Measurements from ENCODE around the gene GP1BA. TPM values are rescaled to one million over a fixed set of nuclear protein-coding genes. Genes with fewer than 3 reads are reported as not detected.
A peak's percentile ranks its signal among the peaks of the same experiment; 100 is the strongest.

The GP1BA gene
- total and polyA plus RNA-seq, 2 experiments from 2014 or later = 0.24 TPM; not detected in 1

DNA sequence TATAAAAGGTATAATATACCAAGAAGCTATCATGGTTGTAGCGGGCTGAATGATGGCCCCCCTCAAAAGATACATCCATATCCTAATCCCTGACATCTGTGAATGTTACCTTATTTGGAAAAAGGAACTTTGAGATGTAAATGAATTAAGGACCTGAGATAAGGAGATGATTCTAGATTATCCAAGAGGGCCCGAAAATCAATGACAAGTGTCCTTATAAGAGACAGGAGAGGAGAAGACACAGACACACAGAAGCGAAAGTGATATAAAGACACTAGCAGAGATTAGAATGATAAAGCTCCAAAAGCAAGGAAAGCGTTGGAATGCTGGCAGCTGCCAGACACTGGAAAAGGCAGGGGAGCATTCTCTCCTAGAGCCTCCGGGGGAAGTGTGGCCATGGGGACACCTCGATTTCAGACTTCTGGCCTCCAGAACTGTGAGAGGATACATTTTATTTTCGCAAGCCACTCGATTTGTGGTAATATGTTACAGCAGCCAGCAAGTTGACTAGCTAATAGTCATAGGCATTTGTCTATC, 12.5 kb upstream of the GP1BA start:
- no peaks in the 10 kb centered on the region for H3K36me3 Mint-ChIP-seq (ENCODE audit: low read depth)
- peak overlapping the region; percentile 7; the same call in 1 of the 2 replicates for H3K27ac Mint-ChIP-seq
- no peaks in the 10 kb centered on the region for H4K20me1 ChIP-seq (replicated peaks; ENCODE audit: insufficient read depth)

More for the DNA sequence above, 12.5 kb upstream of the GP1BA start:
- no peaks in the 10 kb centered on the region for H3K27me3 ChIP-seq (ENCODE audit: insufficient read depth)
- no peaks in the 10 kb centered on the region for H3K9me3 Mint-ChIP-seq
- H3K79me2 ChIP-seq (replicated peaks; ENCODE audit: insufficient read depth) = no peaks in the 10 kb centered on the region
- TF ChIP-seq, protein P1, sequence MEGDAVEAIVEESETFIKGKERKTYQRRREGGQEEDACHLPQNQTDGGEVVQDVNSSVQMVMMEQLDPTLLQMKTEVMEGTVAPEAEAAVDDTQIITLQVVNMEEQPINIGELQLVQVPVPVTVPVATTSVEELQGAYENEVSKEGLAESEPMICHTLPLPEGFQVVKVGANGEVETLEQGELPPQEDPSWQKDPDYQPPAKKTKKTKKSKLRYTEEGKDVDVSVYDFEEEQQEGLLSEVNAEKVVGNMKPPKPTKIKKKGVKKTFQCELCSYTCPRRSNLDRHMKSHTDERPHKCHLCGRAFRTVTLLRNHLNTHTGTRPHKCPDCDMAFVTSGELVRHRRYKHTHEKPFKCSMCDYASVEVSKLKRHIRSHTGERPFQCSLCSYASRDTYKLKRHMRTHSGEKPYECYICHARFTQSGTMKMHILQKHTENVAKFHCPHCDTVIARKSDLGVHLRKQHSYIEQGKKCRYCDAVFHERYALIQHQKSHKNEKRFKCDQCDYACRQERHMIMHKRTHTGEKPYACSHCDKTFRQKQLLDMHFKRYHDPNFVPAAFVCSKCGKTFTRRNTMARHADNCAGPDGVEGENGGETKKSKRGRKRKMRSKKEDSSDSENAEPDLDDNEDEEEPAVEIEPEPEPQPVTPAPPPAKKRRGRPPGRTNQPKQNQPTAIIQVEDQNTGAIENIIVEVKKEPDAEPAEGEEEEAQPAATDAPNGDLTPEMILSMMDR (conservative IDR thresholded peaks at IDR 0.05; ENCODE audit: low read depth in 2 of 2) = no peak
- TF ChIP-seq EZH2phosphoT487 (IDR thresholded peaks at IDR 0.05; ENCODE audit: unreplicated experiment) = no peak
- no peak for TF ChIP-seq POLR2AphosphoS5 (IDR thresholded peaks at IDR 0.05; ENCODE audit: low read depth)
- TF ChIP-seq STAT1 (IDR thresholded peaks at IDR 0.05; ENCODE audit: unreplicated experiment) = no peak
- TF ChIP-seq, protein P2, sequence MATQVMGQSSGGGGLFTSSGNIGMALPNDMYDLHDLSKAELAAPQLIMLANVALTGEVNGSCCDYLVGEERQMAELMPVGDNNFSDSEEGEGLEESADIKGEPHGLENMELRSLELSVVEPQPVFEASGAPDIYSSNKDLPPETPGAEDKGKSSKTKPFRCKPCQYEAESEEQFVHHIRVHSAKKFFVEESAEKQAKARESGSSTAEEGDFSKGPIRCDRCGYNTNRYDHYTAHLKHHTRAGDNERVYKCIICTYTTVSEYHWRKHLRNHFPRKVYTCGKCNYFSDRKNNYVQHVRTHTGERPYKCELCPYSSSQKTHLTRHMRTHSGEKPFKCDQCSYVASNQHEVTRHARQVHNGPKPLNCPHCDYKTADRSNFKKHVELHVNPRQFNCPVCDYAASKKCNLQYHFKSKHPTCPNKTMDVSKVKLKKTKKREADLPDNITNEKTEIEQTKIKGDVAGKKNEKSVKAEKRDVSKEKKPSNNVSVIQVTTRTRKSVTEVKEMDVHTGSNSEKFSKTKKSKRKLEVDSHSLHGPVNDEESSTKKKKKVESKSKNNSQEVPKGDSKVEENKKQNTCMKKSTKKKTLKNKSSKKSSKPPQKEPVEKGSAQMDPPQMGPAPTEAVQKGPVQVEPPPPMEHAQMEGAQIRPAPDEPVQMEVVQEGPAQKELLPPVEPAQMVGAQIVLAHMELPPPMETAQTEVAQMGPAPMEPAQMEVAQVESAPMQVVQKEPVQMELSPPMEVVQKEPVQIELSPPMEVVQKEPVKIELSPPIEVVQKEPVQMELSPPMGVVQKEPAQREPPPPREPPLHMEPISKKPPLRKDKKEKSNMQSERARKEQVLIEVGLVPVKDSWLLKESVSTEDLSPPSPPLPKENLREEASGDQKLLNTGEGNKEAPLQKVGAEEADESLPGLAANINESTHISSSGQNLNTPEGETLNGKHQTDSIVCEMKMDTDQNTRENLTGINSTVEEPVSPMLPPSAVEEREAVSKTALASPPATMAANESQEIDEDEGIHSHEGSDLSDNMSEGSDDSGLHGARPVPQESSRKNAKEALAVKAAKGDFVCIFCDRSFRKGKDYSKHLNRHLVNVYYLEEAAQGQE (IDR thresholded peaks at IDR 0.05; ENCODE audit: unreplicated experiment) = no peak
- no peak for TF ChIP-seq CREB1 (CRISPR knock-in tag; IDR thresholded peaks at IDR 0.05; ENCODE audit: low read depth)
- TF ChIP-seq, protein P3, sequence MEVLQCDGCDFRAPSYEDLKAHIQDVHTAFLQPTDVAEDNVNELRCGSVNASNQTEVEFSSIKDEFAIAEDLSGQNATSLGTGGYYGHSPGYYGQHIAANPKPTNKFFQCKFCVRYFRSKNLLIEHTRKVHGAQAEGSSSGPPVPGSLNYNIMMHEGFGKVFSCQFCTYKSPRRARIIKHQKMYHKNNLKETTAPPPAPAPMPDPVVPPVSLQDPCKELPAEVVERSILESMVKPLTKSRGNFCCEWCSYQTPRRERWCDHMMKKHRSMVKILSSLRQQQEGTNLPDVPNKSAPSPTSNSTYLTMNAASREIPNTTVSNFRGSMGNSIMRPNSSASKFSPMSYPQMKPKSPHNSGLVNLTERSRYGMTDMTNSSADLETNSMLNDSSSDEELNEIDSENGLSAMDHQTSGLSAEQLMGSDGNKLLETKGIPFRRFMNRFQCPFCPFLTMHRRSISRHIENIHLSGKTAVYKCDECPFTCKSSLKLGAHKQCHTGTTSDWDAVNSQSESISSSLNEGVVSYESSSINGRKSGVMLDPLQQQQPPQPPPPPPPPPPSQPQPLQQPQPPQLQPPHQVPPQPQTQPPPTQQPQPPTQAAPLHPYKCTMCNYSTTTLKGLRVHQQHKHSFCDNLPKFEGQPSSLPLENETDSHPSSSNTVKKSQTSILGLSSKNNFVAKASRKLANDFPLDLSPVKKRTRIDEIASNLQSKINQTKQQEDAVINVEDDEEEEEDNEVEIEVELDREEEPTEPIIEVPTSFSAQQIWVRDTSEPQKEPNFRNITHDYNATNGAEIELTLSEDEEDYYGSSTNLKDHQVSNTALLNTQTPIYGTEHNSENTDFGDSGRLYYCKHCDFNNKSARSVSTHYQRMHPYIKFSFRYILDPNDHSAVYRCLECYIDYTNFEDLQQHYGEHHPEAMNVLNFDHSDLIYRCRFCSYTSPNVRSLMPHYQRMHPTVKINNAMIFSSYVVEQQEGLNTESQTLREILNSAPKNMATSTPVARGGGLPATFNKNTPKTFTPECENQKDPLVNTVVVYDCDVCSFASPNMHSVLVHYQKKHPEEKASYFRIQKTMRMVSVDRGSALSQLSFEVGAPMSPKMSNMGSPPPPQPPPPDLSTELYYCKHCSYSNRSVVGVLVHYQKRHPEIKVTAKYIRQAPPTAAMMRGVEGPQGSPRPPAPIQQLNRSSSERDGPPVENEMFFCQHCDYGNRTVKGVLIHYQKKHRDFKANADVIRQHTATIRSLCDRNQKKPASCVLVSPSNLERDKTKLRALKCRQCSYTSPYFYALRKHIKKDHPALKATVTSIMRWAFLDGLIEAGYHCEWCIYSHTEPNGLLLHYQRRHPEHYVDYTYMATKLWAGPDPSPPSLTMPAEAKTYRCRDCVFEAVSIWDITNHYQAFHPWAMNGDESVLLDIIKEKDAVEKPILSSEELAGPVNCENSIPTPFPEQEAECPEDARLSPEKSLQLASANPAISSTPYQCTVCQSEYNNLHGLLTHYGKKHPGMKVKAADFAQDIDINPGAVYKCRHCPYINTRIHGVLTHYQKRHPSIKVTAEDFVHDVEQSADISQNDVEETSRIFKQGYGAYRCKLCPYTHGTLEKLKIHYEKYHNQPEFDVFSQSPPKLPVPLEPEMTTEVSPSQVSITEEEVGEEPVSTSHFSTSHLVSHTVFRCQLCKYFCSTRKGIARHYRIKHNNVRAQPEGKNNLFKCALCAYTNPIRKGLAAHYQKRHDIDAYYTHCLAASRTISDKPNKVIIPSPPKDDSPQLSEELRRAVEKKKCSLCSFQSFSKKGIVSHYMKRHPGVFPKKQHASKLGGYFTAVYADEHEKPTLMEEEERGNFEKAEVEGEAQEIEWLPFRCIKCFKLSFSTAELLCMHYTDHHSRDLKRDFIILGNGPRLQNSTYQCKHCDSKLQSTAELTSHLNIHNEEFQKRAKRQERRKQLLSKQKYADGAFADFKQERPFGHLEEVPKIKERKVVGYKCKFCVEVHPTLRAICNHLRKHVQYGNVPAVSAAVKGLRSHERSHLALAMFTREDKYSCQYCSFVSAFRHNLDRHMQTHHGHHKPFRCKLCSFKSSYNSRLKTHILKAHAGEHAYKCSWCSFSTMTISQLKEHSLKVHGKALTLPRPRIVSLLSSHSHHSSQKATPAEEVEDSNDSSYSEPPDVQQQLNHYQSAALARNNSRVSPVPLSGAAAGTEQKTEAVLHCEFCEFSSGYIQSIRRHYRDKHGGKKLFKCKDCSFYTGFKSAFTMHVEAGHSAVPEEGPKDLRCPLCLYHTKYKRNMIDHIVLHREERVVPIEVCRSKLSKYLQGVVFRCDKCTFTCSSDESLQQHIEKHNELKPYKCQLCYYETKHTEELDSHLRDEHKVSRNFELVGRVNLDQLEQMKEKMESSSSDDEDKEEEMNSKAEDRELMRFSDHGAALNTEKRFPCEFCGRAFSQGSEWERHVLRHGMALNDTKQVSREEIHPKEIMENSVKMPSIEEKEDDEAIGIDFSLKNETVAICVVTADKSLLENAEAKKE (CRISPR knock-in tag; IDR thresholded peaks at IDR 0.05) = no peak
- no peak for TF ChIP-seq EZH2 (IDR thresholded peaks at IDR 0.05; ENCODE audit: low read depth, unreplicated experiment)
- TF ChIP-seq, protein P4, sequence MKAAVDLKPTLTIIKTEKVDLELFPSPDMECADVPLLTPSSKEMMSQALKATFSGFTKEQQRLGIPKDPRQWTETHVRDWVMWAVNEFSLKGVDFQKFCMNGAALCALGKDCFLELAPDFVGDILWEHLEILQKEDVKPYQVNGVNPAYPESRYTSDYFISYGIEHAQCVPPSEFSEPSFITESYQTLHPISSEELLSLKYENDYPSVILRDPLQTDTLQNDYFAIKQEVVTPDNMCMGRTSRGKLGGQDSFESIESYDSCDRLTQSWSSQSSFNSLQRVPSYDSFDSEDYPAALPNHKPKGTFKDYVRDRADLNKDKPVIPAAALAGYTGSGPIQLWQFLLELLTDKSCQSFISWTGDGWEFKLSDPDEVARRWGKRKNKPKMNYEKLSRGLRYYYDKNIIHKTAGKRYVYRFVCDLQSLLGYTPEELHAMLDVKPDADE (IDR thresholded peaks at IDR 0.05) = no peak
- no peak for TF ChIP-seq ZNF114 (CRISPR knock-in tag; IDR thresholded peaks at IDR 0.05)
- no peak for TF ChIP-seq ZNF331 (CRISPR knock-in tag; IDR thresholded peaks at IDR 0.05; ENCODE audit: low read depth)
- no peak for TF ChIP-seq JUNB (IDR thresholded peaks at IDR 0.05; ENCODE audit: unreplicated experiment)
- no peak for TF ChIP-seq NANOG (IDR thresholded peaks at IDR 0.05; ENCODE audit: borderline replicate concordance)
- DNase-seq (ENCODE audit: low spot score) = peak; percentile 81
- peaks cover 8% of the 10 kb centered on the region for H3K27me3 Mint-ChIP-seq (ENCODE audit: insufficient read depth, low read depth, poor library complexity)
- peaks cover 9% of the 10 kb centered on the region for H3K4me1 Mint-ChIP-seq
- peak; percentile 92 for ATAC-seq
- no peak overlapping the region for H3K4me3 ChIP-seq
- H3K27ac ChIP-seq (ENCODE audit: low read depth) = peak overlapping the region; percentile 40; the same call in 1 of the 2 replicates
- H2AFZ ChIP-seq = no peak overlapping the region
- no peak overlapping the region for H3K4me2 ChIP-seq
- 0 out of 2 replicates have a peak, but pooled peaks cover 6% of the 10 kb centered on the region for H3K4me1 ChIP-seq (ENCODE audit: insufficient read depth)
- H3K4me3 Mint-ChIP-seq = no peak overlapping the region
- H3K9me2 ChIP-seq (ENCODE audit: insufficient read depth) = no peaks in the 10 kb centered on the region
- no peaks in the 10 kb centered on the region for H3K36me3 ChIP-seq (ENCODE audit: insufficient read depth)
- H3F3A ChIP-seq (replicated peaks; ENCODE audit: low read depth) = peaks cover 2% of the 10 kb centered on the region; the same call in 1 of the 2 replicates
